Heart right ventricle (tissue), 16 donors: Measurements from ENCODE around the gene RBMS3. TPM values are rescaled to one million over a fixed set of nuclear protein-coding genes. Genes with fewer than 3 reads are reported as not detected.

ENCODE experiments used
- ATAC-seq, 8 donors: fragments of 200-7000 bp; cut with Tn5 transposase; one replicate each; pipeline ENCODE4 v1.9.1; 2020; ENCODE audit warnings: mild to moderate bottlenecking in 8 of 8, moderate library complexity in 8 of 8, moderate number of reproducible peaks in 1 of 8
- DNase-seq, 2 donors: peaks; one replicate each; pipeline ENCODE4 v3.0.0-alpha.2; 2020
- H3K27ac ChIP-seq, 10 donors: fragments of 200-600 bp; sonication (generic) in 2 of 10; one replicate each; pipeline versions ENCODE4 v1.5.0 to v1.8.0; 2020 to 2022; ENCODE audit warnings: mild to moderate bottlenecking in 3 of 10
- H3K27me3 ChIP-seq, 7 donors: fragments of 200-600 bp; one replicate each; pipeline ENCODE4 v1.8.0; 2021 to 2022; ENCODE audit warnings: mild to moderate bottlenecking in 2 of 7
- H3K36me3 ChIP-seq, 9 donors: fragments of 200-600 bp; sonication (generic) in 1 of 9; one replicate each; pipeline versions ENCODE4 v1.5.0 to v1.8.0; 2020 to 2022; ENCODE audit warnings: mild to moderate bottlenecking in 2 of 9
- H3K4me1 ChIP-seq, 9 donors: fragments of 200-600 bp; sonication (generic) in 1 of 9; one replicate each; pipeline versions ENCODE4 v1.5.0 to v1.8.0; 2020 to 2022; ENCODE audit warnings: mild to moderate bottlenecking in 4 of 9
- H3K4me3 ChIP-seq, 10 donors: fragments of 200-600 bp; sonication (generic) in 2 of 10; one replicate each; pipeline versions ENCODE4 v1.5.0 to v1.8.0; 2020 to 2022; ENCODE audit warnings: mild to moderate bottlenecking in 7 of 10, moderate library complexity in 2 of 10
- H3K9me3 ChIP-seq, 11 donors: fragments of 200-600 bp in 10 of 11; sonication (generic) in 2 of 11; one replicate each; pipeline versions ENCODE4 v1.5.0 to v1.8.0; 2013 to 2022; ENCODE audit warnings: mild to moderate bottlenecking in 2 of 11, control low read depth in 1 of 11, moderate library complexity in 1 of 11
- WGBS, 2 donors: extraction: QIAGEN DNeasy Blood & Tissue Kit; methylation state at CpG; one replicate each; pipeline ENCODE4 v1.1.7; 2013; ENCODE audit warnings: inconsistent platforms in 1 of 2; 5-methylcytosine and 5-hydroxymethylcytosine counted together
- intact Hi-C, 10 donors: fragments of 100-400 bp; cut with DNase I; formaldehyde crosslinking; loops; one replicate each; pipeline versions ENCODE4 v1.11.1 to v1.14.2; 2022
- polyA plus RNA-seq, 2 donors: library from polyadenylated mRNA; stranded (reverse); fragments of 200-250 nt; gene quantifications; one replicate each; pipeline ENCODE4 v1.2.3, GENCODE V29; 2013
- total RNA-seq, 10 donors: library from RNA; stranded (reverse); fragmentation: NEBNext Ultra II Directional in 3 of 10; extraction: Animal tissue kit (Norgen Biotek cat#: 25700) in 3 of 10; gene quantifications; one replicate each; pipeline versions ENCODE4 v1.2.1 to v1.2.4, GENCODE V29; 2021 to 2023
- TF ChIP-seq, protein P1 (sequence below), 9 donors: fragments of 200-600 bp; sonication (generic) in 2 of 9; IDR thresholded peaks; one replicate each; pipeline versions ENCODE4 v1.5.0 to v1.8.0; 2021 to 2022; ENCODE audit warnings: antibody characterized with exemption in 9 of 9, mild to moderate bottlenecking in 5 of 9, moderate library complexity in 1 of 9
- donor health status: Arrhythmogenic right ventricular cardiomyopathy.
- donor health status: ischemic (EF 13 %, LVEDD 7.1; RV severe dilation, severe dysfunction).
- donor health status: healthy with polysubstance abuse.
- donor health status: DM: no; HTN: yes; CAD: no.
- donor health status: DM: no; HTN: no; CAD: no.
- donor health status: ischemic (EF 25% LVEDD 6.9; RV normal size, moderate dysfunction).
- donor health status: ischemic (EF 25% LVEDD 5.7; RV mildly dilated, moderate dysfunction).
- donor health status: healthy.
- donor health status: DM: yes; HTN: yes; CAD: no.
- donor health status: Ischemic cardiomyopathy.
- donor health status: ischemic (EF 35%, LVEDD 5.7; RV mildly dilated, moderate dysfunction).
- donor health status: nonischemic (EF 11% LVEDD 7.7; RV severe dilation, severe dysfunction).
- donor health status: DM: yes; HTN: yes; CAD: no.
- donor health status: PGD.
- donor health status: ischemic (EF 29% LVEDD 5.4; RV normal size, mild dysfunction).
- donor health status: nonischemic (EF 23%, LVEDD 6.1; RV moderate dilation, normal function).

RBMS3 gene
- total and polyA plus RNA-seq, 12 donors = 3.2 to 41.1 (median 26.4) TPM

DNA sequence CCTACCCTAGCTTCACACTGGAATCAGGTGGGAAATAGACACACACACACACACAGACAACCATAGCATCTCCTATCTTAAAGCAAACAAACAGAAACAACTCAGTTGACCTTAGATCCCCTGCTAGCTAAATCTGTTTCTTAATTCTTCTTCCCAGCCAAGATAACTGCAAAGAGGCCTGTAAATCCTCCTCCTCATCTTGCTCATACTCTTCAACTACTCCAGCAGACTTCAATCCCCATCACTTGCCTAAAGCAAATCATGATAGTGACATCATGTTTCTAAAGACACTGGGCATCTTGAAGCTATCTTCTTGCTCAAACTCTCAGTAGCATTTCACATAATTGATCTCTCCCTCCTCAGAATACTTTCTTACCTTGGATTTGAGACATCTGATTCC, 303.0 kb downstream of the RBMS3 start:
- no peaks in the 10 kb centered on the region for H3K9me3 ChIP-seq
- H3K4me1 ChIP-seq = peaks cover 0 to 27% (median 5%) of the 10 kb centered on the region in 9 donors
- no peak overlapping the region for H3K4me3 ChIP-seq
- TF ChIP-seq, protein P1, sequence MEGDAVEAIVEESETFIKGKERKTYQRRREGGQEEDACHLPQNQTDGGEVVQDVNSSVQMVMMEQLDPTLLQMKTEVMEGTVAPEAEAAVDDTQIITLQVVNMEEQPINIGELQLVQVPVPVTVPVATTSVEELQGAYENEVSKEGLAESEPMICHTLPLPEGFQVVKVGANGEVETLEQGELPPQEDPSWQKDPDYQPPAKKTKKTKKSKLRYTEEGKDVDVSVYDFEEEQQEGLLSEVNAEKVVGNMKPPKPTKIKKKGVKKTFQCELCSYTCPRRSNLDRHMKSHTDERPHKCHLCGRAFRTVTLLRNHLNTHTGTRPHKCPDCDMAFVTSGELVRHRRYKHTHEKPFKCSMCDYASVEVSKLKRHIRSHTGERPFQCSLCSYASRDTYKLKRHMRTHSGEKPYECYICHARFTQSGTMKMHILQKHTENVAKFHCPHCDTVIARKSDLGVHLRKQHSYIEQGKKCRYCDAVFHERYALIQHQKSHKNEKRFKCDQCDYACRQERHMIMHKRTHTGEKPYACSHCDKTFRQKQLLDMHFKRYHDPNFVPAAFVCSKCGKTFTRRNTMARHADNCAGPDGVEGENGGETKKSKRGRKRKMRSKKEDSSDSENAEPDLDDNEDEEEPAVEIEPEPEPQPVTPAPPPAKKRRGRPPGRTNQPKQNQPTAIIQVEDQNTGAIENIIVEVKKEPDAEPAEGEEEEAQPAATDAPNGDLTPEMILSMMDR (IDR thresholded peaks at IDR 0.05) = no peak
- ATAC-seq (peak in 1 of 8 donors; percentile 47), DNase-seq (no peak)
- no peak overlapping the region for H3K27ac ChIP-seq
- intact Hi-C loops = no loop called here
- H3K36me3 ChIP-seq = no peaks in the 10 kb centered on the region
- H3K27me3 ChIP-seq = no peaks in the 10 kb centered on the region

DNA sequence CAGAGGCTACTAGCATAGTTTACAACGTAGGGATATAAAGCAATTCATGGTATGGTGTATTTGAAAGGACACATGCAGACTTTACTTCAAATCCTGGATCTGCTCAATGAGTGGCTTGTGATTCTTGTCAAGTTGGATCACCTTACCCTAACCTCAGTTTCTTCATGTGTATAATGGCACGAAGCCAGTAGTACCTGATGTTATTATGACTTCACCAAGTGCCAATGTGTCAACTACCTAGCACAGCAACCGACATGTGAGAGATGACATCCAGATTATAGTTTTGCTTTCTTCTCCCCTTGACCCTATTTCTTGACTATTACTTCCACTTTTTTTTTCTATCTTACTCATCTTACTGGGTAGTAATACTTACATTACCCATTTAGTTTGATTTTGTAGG, 304.5 kb downstream of the RBMS3 start:
- H3K9me3 ChIP-seq = no peaks in the 10 kb centered on the region
- DNase-seq = no peak
- WGBS, 2 donors = 92 to 96% methylated on average over 3 of the region's 3 CpGs

DNA sequence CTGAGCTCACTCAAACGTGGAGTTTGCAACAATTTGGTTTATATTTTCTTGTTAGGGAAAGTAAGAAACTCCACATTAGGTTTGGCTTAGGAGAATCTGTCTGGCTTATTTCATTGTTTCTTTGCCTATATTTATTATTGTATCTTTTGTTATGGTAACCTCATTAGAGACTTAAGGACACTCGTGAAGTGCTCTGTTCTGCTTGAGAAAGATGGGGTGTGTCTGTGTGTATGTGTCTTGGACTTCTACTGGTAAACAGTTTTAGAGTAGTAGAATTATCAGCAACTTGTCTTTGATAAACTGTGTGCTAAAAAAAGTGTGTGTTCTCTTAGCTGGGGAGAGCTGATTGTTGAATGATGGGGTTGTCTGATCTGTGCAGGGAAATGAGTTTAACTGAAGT, 306.5 kb downstream of the RBMS3 start:
- 43% methylated on average over 2 of the region's 2 CpGs for WGBS, 2 donors
- H3K9me3 ChIP-seq = no peaks in the 10 kb centered on the region
- no peaks in the 10 kb centered on the region for H3K36me3 ChIP-seq
- intact Hi-C loops = no loop called here
- no peak overlapping the region for H3K4me3 ChIP-seq
- no peak overlapping the region for H3K27ac ChIP-seq
- no peak for DNase-seq
- no peak for ATAC-seq
- H3K4me1 ChIP-seq = peaks cover 0 to 37% (median 13%) of the 10 kb centered on the region in 9 donors
- H3K27me3 ChIP-seq = no peaks in the 10 kb centered on the region
- TF ChIP-seq, protein P1 (IDR thresholded peaks at IDR 0.05) = no peak

More for the DNA sequence above, 304.5 kb downstream of the RBMS3 start:
- intact Hi-C loops = no loop called here
- TF ChIP-seq, protein P1 (IDR thresholded peaks at IDR 0.05) = no peak
- Histone ChIP-seq H3K27me3 (no peaks in the 10 kb centered on the region), H3K36me3 (no peaks in the 10 kb centered on the region), H3K27ac (no peak overlapping the region), H3K4me3 (no peak overlapping the region), H3K4me1 (peaks cover 0 to 40% (median 12%) of the 10 kb centered on the region in 9 donors)
- no peak for ATAC-seq

DNA sequence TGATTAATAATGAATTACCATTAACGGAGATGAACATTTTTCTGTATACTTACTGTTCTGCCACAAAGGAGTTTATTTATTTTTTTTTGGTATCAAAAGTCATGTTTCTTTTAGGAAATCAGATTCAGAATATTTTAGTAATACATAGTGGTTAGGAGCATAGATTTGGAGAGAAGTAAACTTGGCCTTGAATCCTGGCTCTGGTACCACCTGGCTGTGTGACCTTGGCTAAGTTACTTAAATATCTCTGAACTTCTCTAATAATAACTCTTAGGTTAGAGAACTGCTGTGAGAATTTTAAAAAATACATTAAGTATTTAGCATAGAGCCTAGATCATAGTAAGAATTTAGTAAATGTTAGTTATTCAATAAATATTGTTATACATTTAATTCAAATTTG, 309.1 kb downstream of the RBMS3 start:
- TF ChIP-seq, protein P1 (IDR thresholded peaks at IDR 0.05) = no peak
- no peaks in the 10 kb centered on the region for H3K36me3 ChIP-seq
- no peak overlapping the region for H3K4me3 ChIP-seq
- no peaks in the 10 kb centered on the region for H3K27me3 ChIP-seq
- H3K27ac ChIP-seq = no peak overlapping the region
- intact Hi-C loops = loop anchor here in 1 of 10 donors (10.0 kb wide), 1 partner anchor 275 kb away; no protein-coding TSS in a partner anchor
- DNase-seq (no peak), ATAC-seq (no peak)
- 94% methylated on average over 1 of the region's 1 CpG for WGBS, 2 donors
- H3K4me1 ChIP-seq = peaks cover 0 to 22% (median 13%) of the 10 kb centered on the region in 9 donors
- no peaks in the 10 kb centered on the region for H3K9me3 ChIP-seq
